H9 (cell line): Measurements from ENCODE around the gene PPM1H. TPM values are rescaled to one million over a fixed set of nuclear protein-coding genes. Genes with fewer than 3 reads are reported as not detected.
A peak's percentile ranks its signal among the peaks of the same experiment; 100 is the strongest.

Experiments used
- DNase-seq: peaks from one replicate; pipeline ENCODE4 v3.0.0-alpha.2; 2017
- H2AFZ ChIP-seq: one replicate; pipeline ENCODE4 v1.6.1; 2013; ENCODE audit warnings: mild to moderate bottlenecking, low read length, control low read depth, moderate library complexity
- H2AK5ac ChIP-seq: 2 replicates; pipeline ENCODE4 v1.6.1; 2013; ENCODE audit warnings: low read length, control low read depth, mixed read lengths; ENCODE audit not compliant: insufficient read length
- H2BK120ac ChIP-seq: one replicate; pipeline ENCODE4 v1.6.1; 2013; ENCODE audit warnings: low read depth, mild to moderate bottlenecking, low read length, control low read depth, inconsistent platforms; ENCODE audit not compliant: poor library complexity, severe bottlenecking
- H2BK12ac ChIP-seq: 2 replicates; pipeline ENCODE4 v1.6.1; 2013; ENCODE audit warnings: low read length, control low read depth, mixed read lengths, low read depth; ENCODE audit not compliant: insufficient read length
- H2BK15ac ChIP-seq: 2 replicates; pipeline ENCODE4 v1.6.1; 2013; ENCODE audit warnings: low read depth, low read length, control low read depth
- H2BK20ac ChIP-seq: one replicate; pipeline ENCODE4 v1.6.1; 2013; ENCODE audit warnings: low read depth, mild to moderate bottlenecking, low read length, control low read depth, inconsistent platforms; ENCODE audit not compliant: poor library complexity, severe bottlenecking
- H2BK5ac ChIP-seq: 2 replicates; pipeline ENCODE4 v1.6.1; 2013; ENCODE audit warnings: low read length, control low read depth, mixed read lengths; ENCODE audit not compliant: insufficient read length
- H3K14ac ChIP-seq: 2 replicates; pipeline ENCODE4 v1.6.1; 2013; ENCODE audit warnings: low read length, control low read depth; ENCODE audit not compliant: insufficient read depth
- H3K18ac ChIP-seq: 2 replicates; pipeline ENCODE4 v1.6.1; 2013; ENCODE audit warnings: low read depth, mild to moderate bottlenecking, mixed read lengths, low read length, control low read depth; ENCODE audit not compliant: insufficient read length
- H3K23ac ChIP-seq: 2 replicates; pipeline ENCODE4 v1.6.1; 2013; ENCODE audit warnings: low read length, control low read depth, mixed read lengths, low read depth; ENCODE audit not compliant: insufficient read length
- H3K23me2 ChIP-seq: 2 replicates; pipeline ENCODE4 v1.6.1; 2013; ENCODE audit warnings: low read depth, mild to moderate bottlenecking, mixed read lengths, low read length, control low read depth; ENCODE audit not compliant: insufficient read length, poor library complexity, severe bottlenecking
- H3K27ac ChIP-seq: 2 replicates; pipeline ENCODE4 v1.5.1; 2013; ENCODE audit warnings: low read length, control low read depth, mixed read lengths, low read depth; ENCODE audit not compliant: insufficient read length
- H3K27me3 ChIP-seq: 2 replicates; pipeline ENCODE4 v1.6.1; 2013; ENCODE audit warnings: low read length, control low read depth, inconsistent platforms; ENCODE audit not compliant: insufficient read depth
- H3K4ac ChIP-seq: 2 replicates; pipeline ENCODE4 v1.6.1; 2013; ENCODE audit warnings: low read depth, mild to moderate bottlenecking, control low read depth, inconsistent platforms, low read length, moderate library complexity
- H3K4me1 ChIP-seq: 2 replicates; pipeline ENCODE4 v1.6.1; 2013; ENCODE audit warnings: low read length, control low read depth, inconsistent platforms; ENCODE audit not compliant: insufficient read depth
- H3K4me2 ChIP-seq: 2 replicates; pipeline ENCODE4 v1.6.1; 2013; ENCODE audit warnings: low read length, control low read depth, mixed read lengths; ENCODE audit not compliant: insufficient read length, insufficient read depth
- H3K56ac ChIP-seq: 2 replicates; pipeline ENCODE4 v1.6.1; 2013; ENCODE audit warnings: low read depth, mild to moderate bottlenecking, mixed read lengths, low read length, control low read depth; ENCODE audit not compliant: insufficient read length
- H3K79me1 ChIP-seq: 2 replicates; pipeline ENCODE4 v1.6.1; 2013; ENCODE audit warnings: low read depth, mild to moderate bottlenecking, moderate library complexity, low read length, control low read depth, inconsistent platforms; ENCODE audit not compliant: insufficient read depth, poor library complexity, severe bottlenecking
- H3K79me2 ChIP-seq: 2 replicates; pipeline ENCODE4 v1.6.1; 2013; ENCODE audit warnings: low read length, control low read depth, inconsistent platforms; ENCODE audit not compliant: insufficient read depth
- H3K9ac ChIP-seq: 2 replicates; pipeline ENCODE4 v1.6.1; 2013; ENCODE audit warnings: low read length, control low read depth, mixed read lengths; ENCODE audit not compliant: insufficient read length; ENCODE audit errors: extremely low read depth
- H3K9me3 ChIP-seq: one replicate; pipeline ENCODE4 v1.6.1; 2013; ENCODE audit warnings: low read depth, low read length, inconsistent platforms; ENCODE audit not compliant: control insufficient read depth
- H3T11ph ChIP-seq: one replicate; pipeline ENCODE4 v1.6.1; 2013; ENCODE audit warnings: mild to moderate bottlenecking, low read length, control low read depth, inconsistent platforms
- H4K20me1 ChIP-seq: one replicate; pipeline ENCODE4 v1.6.1; 2013; ENCODE audit not compliant: control insufficient read depth, insufficient read length, insufficient read depth
- H4K5ac ChIP-seq: 2 replicates; pipeline ENCODE4 v1.6.1; 2013; ENCODE audit warnings: low read depth, mild to moderate bottlenecking, mixed read lengths, low read length, control low read depth; ENCODE audit not compliant: insufficient read length
- H4K8ac ChIP-seq: replicated peaks from 2 replicates; pipeline ENCODE4 v1.6.1; 2013; ENCODE audit warnings: low read length, control low read depth, mixed read lengths, low read depth; ENCODE audit not compliant: insufficient read length
- H4K91ac ChIP-seq: 2 replicates; pipeline ENCODE4 v1.6.1; 2013; ENCODE audit warnings: low read depth, mild to moderate bottlenecking, moderate library complexity, mixed read lengths, low read length, control low read depth; ENCODE audit not compliant: insufficient read length
- H3K27ac Mint-ChIP-seq, 3 experiments: 2 replicates in 2 of 3; 3 replicates in 1 of 3; pipeline ENCODE4 v1.8.0; 2020 to 2021; ENCODE audit warnings: mixed read lengths in 3 of 3, mild to moderate bottlenecking in 1 of 3, moderate library complexity in 1 of 3
- H3K27me3 Mint-ChIP-seq: 2 replicates; pipeline ENCODE4 v1.8.0; 2021; ENCODE audit warnings: low read depth, mild to moderate bottlenecking, moderate library complexity, mixed read lengths
- H3K36me3 Mint-ChIP-seq, 3 experiments: 2 replicates in 2 of 3; 3 replicates in 1 of 3; pipeline ENCODE4 v1.8.0; 2020 to 2021; ENCODE audit warnings: low read depth in 3 of 3, mixed read lengths in 3 of 3; ENCODE audit not compliant: insufficient read depth in 1 of 3
- H3K4me1 Mint-ChIP-seq, 2 experiments: 2 replicates each; pipeline ENCODE4 v1.8.0; 2020; ENCODE audit warnings: mixed read lengths in 2 of 2
- H3K4me3 Mint-ChIP-seq, 2 experiments: 2 replicates in 1 of 2; 3 replicates in 1 of 2; pipeline ENCODE4 v1.8.0; 2020 to 2021; ENCODE audit warnings: mild to moderate bottlenecking in 2 of 2, mixed read lengths in 2 of 2, moderate library complexity in 1 of 2
- H3K9me3 Mint-ChIP-seq, 2 experiments: 2 replicates in 1 of 2; 3 replicates in 1 of 2; pipeline ENCODE4 v1.8.0; 2020; ENCODE audit warnings: mild to moderate bottlenecking in 2 of 2, mixed read lengths in 2 of 2, moderate library complexity in 1 of 2
- CTCF ChIP-seq: fragments of 200-600 bp; sonication (generic); conservative IDR thresholded peaks from 3 replicates; pipeline ENCODE4 v1.8.0; 2021; ENCODE audit warnings: antibody characterized with exemption, mild to moderate bottlenecking
- WGBS: extraction: QIAGEN DNeasy Blood & Tissue Kit; methylation state at CpG from one replicate; pipeline ENCODE4 v1.1.7; 2013; ENCODE audit warnings: missing lambda C conversion rate, low lambda C conversion rate, mixed read lengths; ENCODE audit not compliant: insufficient read length; ENCODE audit errors: extremely low coverage; 5-methylcytosine and 5-hydroxymethylcytosine counted together
- total RNA-seq: library from RNA; stranded (reverse); gene quantifications from 2 replicates; pipeline ENCODE4 v1.2.1, GENCODE V29; 2021

The PPM1H gene
- total RNA-seq, 1 experiment from 2014 or later = 22.1 TPM

- Histone ChIP-seq H2BK20ac (no peak overlapping the region), H3T11ph (no peak overlapping the region), H3K14ac (no peak overlapping the region), H3K79me1 (no peaks in the 10 kb centered on the region), H4K20me1 (no peaks in the 10 kb centered on the region), H3K4me2 (no peak overlapping the region), H3K9me3 (no peaks in the 10 kb centered on the region), H3K23me2 (no peaks in the 10 kb centered on the region), H4K91ac (no peak overlapping the region), H3K4me1 (no peaks in the 10 kb centered on the region), H3K23ac (no peak overlapping the region), H3K79me2 (no peaks in the 10 kb centered on the region), H2BK120ac (no peak overlapping the region), H2AFZ (no peak overlapping the region), H3K4ac (no peak overlapping the region), H4K5ac (no peak overlapping the region), H3K27me3 (no peaks in the 10 kb centered on the region), H3K27ac (no peak overlapping the region), H2BK12ac (no peak overlapping the region), H2AK5ac (no peak overlapping the region), H3K18ac (no peak overlapping the region), H3K56ac (no peak overlapping the region), H3K9ac (no peak overlapping the region), H2BK5ac (no peak overlapping the region), H4K8ac (no peak overlapping the region), H2BK15ac (no peak overlapping the region)
- WGBS = no CpG with 5 or more reads among the region's 9 CpGs
- Mint-ChIP-seq H3K9me3 (peaks cover 15 to 18% of the 10 kb centered on the region in 2 experiments), H3K27ac (peak overlapping the region in 1 of 3 experiments; percentile 17; a peak in 1 of 7 replicates), H3K4me3 (no peak overlapping the region), H3K36me3 (peaks cover 18 to 26% (median 20%) of the 10 kb centered on the region in 3 experiments), H3K27me3 (peaks cover 3% of the 10 kb centered on the region; the same call in 1 of the 2 replicates), H3K4me1 (peaks cover 3 to 5% of the 10 kb centered on the region in 2 experiments; a peak in 2 of 4 replicates)
- no peak for TF ChIP-seq CTCF
- no peak for DNase-seq
Observed at GRCh38 chr12:62763861-62764645, 170.9 kb downstream of the PPM1H start.
